GM19043 (cell line): Measurements from ENCODE around the gene GGTA1.
"Not testable (repeated sequence)": the region's sequence is repeated elsewhere in the genome, so short reads cannot be mapped to it uniquely, and the experiment has no call there.

Experiments used
- ATAC-seq: cut with Tn5 transposase; IDR thresholded peaks from one replicate; pipeline ENCODE4 v1.9.1; 2021; ENCODE audit warnings: low read depth; ENCODE audit not compliant: unreplicated experiment

The GGTA1 gene

DNA sequence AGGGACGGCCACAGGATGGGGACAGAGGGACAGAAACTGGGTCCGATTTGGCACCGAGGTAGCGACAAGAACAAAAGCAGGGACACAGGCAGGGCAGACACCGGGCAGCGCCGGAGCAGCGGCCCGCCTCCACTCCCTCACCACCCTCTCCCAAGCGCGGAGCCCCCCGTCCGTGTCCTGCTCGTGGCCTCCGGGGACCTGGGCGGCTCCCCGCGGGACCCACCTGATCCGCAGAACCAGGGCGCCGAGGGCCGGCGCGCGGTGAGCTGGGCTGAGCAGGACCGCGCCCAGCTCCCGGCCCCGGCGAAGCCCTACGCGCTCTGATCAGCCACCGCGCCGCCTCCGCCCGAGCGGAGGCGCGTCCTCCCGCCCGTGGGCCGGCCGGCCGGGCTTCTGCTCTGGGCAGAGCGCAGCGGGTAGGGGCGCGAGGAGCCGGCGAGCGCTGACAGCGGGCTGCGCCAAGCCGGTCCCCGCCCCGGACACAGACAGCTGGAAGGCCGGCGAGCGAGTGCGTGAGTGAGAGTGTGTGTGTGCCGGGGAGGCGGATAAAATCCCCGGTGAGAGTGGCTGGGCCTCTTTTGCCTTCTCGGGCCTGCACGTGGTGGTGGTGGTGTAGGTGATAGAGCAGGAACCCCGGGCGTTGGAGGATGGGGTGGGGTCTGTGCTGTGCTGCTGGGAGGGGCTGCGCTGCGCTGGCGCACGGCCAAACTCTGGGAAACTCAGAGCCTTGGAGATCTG lies at the start of gene GGTA1:
TSS of gene GGTA1 (minus strand) at position 418 of the 738 bp plus-strand sequence. CDS start 31,922 bp downstream, outside the sequence.
- no peak for ATAC-seq

DNA sequence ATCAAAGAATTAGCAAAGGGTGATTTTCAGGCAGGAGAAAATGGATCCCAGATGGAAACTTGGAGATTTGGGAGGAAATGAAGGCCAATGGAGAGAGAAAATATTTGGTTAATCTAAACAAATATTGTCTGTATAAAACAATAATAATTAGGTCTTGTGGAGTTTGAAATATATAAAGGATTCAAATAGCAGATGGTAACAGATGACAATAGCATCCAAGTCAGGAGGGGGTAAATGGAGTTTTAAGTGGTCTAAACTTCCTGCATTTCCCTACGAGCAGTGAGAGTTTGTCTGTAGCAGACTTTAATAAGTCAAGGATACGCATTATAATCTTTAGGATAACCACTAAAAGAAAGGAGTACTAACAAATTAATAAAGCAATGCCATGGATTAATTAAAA lies 49.0 kb upstream of the GGTA1 start:
- no peak for ATAC-seq

DNA sequence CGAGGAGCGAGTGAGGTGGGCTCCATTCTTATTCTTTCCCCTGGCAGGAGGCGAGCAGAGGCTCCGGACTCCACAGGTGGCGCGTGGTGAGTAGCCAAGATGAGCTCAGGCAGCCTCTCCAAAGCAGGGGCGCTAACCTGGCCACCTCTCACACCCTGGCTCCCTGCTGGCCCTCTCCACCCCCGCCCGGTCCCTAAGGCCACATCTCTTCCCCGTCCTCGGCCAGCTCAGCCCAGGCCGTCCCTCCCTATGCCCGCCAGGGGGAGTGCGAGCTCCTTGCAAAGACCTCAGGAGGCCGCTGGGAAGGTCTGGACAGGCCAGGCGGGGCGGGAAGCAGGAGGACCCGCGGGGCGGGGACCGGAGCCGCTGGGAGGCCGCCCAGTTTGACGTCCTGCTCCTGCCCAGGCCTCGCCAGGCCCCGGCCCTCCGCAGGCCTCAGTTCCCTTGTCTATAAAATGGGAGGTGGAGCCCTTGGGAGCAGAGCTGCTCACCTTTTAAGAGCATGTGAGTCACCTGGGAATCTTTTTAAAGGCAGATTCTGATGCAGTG lies 46.3 kb upstream of the GGTA1 start:
- peak; percentile 80 for ATAC-seq

DNA sequence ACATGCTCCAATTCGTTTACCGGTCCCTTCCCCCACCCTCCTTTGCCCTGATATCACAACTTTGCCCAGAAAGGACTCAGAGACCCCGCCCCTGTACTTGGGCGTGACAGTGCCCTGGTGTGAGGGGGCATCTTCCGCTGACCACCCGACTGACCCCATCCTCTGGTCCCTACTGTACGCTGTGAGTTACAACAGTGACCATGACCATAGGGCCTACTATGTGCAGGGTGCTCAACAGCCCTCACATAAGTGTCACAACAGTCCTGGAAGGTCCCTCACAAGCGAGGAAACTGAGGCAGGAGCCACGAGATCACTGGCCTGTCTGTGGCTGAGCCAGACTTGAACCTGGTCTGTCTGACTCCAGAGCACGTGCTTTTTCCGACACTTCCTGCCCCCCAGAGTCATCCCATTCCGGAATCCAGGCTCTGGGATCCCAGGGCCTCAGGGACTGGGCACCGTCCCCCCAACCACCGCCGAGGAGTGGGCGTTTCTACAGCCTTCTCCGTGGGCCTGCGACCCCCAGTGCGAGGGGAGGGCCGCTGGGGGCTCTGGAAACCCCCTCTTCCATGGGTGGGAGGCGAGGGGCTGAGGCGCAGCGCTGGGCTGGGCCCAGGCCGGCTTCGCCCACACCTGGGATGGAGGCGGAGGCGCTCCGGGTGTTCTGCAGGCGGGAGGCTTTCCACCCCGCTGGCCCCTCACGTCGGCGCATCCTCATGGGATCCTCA lies 45.7 kb upstream of the GGTA1 start:
- ATAC-seq, result no peak

DNA sequence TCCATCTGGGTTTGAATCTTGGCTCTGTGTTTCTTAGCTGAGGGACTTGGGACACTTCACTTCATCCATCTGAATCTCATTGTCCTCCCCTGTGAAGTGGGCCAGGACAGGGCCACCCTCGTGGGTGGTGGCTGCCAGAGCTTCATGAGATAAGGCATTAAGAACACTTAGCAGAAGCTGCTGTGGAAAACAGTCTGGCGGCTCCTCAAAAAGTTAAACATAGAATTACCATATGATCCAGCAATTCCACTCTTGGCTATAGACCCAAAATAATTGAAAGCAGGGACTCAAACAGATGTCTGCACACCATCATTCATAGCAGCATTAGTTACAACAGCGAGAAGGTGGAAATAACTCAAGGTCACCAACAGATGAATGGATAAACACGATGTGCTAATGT lies 42.4 kb upstream of the GGTA1 start:
- ATAC-seq, result no peak

DNA sequence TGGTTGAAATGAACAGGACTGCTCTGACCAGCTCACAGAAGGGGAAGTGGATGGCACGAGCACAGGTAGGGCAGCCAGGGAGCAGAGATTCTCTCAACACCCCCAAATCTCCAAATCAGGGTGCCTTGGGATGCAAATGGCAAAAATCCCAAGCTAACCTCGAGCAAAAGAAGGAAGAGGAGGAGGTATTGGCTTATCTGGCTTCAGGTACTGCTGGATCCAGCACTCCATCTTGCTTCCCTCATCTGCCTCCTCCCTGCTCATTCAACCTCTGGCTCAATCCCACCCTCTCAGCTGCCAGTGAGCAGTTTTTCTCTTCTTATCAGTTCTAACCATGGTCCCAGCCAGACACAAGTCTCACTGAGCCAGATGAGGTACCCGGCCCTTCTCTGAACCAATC lies 41.6 kb upstream of the GGTA1 start:
- no peak for ATAC-seq

DNA sequence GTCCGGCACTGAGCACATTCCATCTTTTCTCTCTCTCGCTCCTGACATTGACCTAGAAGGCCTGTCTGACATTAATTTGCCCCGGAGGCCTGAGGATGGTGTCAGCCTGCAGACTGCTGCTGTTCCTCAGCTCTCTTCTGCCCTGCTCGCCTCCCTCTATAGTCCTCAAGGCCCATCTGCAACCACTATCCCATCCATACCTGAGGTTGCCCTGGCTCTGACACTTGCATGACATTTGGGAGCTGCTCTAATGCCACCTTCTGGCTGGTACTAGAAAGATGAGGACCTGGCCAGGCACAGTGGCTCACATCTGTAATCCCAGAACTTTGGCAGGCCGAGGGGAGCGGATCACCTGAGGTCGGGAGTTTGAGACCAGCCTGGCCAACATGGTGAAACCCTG lies 38.6 kb upstream of the GGTA1 start:
- ATAC-seq, result no peak

DNA sequence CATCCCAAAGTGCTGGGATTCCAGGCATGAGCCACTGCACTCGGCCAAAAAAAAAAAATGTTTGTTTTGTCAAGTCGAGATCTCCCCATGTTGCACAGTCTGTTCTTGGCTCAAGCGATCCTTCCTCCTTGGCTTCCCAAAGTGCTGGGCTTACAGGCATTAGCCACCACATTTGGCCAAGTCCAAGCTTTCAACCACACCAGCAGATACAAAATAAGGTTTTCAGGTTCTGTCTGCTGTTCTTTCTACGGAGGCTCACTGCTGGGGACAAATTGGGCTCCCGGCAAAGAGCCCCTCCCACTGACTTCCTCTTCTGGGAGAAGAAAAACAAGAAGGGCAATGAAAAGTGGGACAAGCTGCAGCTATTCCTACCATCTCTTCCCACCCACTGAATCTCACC lies 37.6 kb upstream of the GGTA1 start:
- ATAC-seq, result no peak

DNA sequence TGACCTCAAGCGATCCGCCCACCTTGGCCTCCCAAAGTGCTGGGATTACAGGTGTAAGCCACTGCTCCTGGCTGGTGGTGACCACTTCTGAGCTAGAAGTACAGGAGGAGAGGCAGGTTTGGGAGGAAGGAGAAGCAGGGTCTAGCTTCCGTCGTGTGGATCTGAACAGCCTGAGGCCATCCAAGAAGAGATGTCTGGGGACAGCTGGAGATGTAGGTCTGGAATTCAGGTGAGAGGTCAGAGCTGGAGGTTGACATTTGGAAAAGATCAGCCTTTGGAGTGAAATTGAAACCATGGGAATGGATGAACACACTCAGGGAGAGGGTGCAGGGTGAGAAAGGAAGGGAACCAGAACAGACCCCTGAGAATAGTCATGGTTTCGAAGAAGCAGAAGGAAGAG lies 33.2 kb upstream of the GGTA1 start:
- ATAC-seq, result no peak

DNA sequence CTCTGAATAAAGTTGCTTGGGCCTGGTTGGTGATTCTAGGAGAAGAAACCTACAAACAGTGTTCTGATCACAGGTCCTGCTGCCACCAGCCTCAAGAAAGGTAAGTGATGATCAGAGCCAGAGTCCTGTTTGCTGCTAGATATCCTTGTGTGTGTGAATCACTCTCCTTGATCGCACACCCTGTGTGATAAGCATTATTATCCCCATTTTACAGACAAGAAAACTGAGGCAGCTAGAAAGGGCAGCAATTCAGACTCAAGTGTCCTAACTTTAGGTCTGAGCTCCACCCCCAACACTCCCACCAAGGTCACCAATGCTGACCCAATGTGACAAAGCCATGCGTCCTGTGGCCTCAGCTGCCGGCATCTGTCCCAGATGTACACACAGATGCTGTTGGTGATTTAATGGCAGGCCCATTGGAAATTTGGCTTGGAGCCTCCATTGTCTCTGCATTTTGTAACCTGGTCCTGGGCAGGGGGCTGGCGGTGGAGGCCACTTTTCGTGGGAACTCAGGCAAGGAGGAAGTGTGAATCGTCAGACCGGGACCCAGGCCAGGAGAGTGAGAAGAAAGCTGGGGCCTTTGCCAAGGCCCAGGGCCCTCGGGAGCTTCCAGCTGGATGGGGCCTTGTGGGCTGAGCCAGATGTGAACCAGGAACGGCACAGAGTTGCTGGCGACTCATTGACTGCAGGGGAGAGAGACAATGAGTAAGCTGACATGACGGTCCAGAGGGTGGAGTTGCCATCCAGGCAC lies 29.8 kb upstream of the GGTA1 start:
- ATAC-seq, result no peak

DNA sequence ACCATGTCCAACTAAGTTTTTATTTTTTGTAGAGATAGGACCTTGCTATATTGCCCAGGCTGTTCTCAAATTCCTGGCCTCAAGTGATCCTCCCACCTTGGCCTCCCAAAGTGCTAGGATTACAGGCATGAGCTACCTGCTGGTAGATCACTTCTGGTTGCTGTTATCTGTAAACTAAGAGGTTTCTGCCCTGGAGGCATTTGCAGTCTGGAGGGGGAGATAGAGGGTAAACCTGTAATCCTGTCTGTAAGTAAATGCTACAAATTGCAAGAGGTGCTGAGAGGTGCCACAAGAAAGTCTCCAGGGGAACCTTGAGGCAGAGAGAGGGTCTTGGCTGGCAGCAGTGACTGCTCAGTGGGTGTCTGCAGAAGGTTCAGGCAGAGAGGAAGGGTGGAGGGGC lies 29.0 kb upstream of the GGTA1 start:
- no peak for ATAC-seq

DNA sequence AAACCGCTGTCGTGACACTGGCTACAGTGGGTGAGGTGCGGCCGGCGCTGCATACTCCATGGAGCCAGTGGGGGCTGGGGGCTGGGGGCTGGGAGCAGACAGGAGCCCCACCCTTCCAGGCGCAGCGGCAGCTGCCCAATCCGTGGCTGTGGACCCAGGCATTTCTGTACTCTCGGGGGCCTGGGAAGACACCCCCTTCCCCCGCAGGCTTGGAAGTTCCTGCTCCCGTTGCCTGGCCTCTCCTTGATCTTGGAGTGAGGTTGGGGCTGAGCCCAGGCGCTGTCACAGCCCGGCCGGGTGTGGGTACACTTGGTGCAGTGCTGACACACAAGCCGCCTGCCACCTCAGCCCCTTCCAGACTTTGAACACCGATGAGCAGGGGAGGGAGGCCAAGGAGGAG lies 27.7 kb upstream of the GGTA1 start:
- ATAC-seq, result no peak

DNA sequence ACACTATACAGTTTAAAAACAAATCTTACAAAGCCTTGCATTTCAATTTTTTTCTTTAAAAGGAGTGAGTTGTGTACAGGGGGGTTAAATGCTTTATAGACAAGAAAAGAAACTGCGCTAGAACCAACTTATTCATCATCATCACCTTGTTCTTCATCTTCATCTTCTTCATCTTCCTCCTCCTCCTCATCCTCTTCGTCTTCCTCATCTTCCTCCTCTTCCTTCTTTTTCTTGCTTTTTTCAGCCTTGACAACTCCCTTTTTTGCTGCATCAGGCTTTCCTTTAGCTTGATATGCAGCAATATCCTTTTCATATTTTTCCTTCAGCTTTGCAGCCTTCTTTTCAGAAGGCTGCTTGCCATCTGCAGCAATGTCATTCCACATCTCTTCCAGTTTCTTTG lies 20.0 kb upstream of the GGTA1 start:
- ATAC-seq, result not testable (repeated sequence)

DNA sequence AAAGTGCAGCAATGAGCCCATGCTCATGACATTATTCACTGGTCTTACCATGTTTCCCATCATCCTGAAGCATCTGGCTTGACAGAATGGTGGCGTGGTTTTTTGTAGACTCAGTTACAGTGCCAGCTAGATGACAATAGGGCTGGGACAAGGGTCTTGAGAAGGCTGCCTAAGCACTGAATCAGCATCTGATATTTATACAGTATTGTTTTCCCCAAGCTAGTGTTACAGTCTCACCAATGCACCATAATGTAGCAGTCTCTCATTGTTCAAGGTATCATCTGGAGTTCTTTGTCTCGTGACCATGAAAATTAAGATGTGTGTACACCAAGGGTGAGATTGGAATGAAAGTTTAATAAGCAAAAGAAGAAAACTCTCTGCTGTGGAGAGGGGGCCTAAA lies 19.0 kb upstream of the GGTA1 start:
- no peak for ATAC-seq

DNA sequence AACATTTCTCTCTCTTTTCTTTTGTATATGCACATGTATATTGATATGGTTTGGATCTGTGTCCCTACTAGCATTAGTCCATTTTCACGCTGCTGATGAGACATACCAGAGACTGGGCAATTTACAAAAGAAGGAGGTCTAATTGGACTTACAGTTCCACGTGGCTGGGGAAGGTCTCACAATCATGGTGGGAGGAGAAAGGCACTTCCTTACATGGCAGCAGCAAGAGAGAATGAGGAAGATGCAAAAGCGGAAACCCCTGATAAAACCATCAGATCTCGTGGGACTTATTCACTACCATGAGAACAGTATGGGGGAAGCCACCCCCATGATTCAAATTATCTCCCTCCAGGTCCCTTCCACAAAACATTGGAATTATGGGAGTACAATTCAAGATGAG lies 13.5 kb upstream of the GGTA1 start:
- not testable (repeated sequence) for ATAC-seq

DNA sequence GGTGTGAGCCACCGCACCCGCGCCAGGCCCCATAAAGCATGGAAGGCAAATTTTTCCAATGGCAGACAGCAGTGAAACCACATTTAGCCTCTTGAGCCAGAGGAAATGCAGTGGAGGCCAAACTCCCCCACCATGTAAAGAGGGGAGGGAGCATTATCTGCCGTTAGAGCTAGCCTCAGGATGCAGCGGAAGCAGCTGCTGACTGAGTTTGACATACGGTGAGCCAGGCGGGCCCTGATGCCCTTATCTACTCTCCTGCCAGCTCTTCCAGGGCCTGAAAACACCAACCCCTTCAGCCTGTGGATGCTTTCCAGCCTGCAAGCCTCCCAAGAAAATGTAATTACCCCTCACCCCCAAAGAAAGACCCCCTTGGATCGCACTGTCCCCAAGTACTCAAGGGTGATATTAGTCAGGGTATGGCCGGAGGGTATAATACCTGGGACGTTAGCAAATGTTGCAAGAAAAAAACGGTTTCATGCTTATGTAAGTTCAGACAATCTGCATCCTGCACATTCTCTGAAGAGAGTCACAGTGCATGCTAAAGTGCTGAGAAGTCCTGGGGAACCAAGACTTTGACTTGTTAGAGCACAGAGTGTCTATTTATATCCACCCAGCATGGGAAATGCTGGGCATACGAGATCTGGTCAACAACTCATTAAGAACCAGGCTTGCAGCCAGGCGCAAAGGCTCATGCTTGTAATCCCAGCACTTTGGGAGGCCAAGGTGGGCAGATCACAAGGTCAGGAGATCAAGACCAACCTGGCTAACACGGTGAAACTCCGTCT lies 11.3 kb upstream of the GGTA1 start:
- ATAC-seq, result no peak

DNA sequence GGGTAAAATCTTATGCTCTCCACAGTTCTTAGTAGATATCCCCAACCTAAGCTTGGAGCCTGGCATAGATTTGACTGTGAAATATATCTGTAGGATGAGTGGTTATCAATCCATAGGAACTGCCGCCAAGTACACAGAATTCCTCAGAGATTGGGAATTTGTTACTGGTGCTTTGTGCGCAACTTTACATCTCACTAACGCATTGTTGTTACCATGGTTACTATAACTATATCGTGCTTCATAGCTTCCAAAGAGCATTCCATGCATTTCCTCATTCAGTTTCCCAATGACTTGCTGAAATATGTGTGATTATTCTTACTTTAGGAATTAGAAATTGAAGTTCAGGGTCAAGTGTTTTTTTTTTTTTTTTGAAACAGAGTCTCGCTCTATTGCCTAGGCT lies 9.5 kb upstream of the GGTA1 start:
- no peak for ATAC-seq

DNA sequence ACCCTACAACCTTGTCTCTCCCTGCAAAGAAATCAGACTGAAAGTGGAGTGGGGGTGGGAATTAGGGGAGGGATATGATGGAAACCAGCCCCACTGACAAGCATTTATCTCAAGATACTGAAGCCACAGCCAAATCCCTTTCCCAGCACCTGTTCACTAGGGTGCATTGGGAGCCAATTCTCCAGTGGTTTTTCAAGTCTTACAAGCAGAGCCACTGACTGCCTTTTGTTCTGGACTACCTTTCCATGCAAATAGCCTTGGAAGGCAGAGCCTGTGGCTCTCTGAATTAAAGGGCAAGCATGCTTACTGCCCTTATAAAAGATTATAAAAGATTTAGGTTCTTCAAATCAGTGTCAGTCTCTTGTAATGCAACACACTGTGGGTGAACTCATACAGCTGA lies 8.8 kb upstream of the GGTA1 start:
- no peak for ATAC-seq

DNA sequence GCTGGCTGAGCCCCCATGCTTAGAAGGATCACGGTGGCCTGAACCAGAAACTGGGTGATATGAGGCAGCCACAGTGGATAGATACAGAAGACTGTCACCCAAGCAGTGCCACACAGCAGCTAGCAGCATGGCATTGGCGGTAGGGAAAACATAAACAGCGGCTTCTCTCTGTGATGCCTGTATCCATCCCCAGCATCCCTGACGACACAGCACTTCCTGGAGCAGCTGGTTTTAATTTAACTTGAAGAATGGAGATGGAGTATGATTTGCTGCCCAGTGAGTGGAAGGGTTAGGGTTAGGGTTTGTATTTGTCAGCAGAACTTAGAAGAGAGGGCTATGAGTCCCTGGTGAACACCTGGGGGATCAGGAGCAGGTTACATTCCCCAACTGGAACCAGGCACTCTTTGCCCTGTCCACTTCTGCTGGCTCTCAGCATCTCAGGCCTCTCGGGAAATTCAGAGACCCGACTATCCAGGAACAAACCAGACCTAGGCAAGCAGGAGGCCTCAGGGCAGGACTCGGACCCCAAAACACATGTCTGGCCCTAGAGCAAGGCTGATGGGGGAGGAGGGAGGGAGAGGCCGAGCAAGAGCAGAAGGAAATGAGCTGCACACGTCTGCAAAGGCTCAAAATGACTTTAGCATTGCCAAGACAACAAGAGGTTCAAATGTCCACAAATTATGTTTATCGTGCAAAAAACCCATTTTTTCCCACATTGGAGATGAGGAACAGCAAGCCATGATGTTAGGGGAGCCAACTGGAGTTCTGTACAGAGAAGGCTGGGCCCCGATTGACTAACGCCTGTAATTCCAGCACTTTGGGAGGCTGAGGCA lies 6.5 kb upstream of the GGTA1 start:
- no peak for ATAC-seq

DNA sequence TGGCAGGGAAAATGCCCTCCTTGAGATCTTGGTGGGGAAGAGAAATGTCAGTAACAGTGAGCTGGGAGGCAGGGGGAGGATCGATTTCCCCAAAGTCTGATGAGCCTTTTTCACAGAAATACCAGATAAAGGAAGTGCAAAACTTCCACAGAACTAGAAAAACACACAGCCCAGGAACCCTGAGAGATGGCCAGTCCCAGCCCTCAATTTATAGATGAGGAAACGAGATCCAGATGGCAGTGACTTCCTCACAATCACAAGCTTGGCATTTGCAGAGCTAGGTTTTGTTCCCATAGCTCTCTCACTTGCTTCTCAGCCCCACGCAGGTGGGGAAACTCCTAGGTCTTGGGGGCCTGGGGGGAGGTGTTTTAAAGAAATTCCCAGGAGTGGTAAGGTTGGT lies 3.8 kb upstream of the GGTA1 start:
- ATAC-seq, result no peak
